ENCODE data around the gene C16orf92. TPM values are rescaled to one million over a fixed set of nuclear protein-coding genes. Genes with fewer than 3 reads are reported as not detected.

Gene C16orf92
- total RNA-seq, 2 experiments from 2014 or later, result not detected

- peaks cover 43% of the 10 kb centered on the region for H3K4me1 Mint-ChIP-seq (ENCODE audit: low read depth)
- H3K36me3 Mint-ChIP-seq (ENCODE audit: low read depth), result peaks cover 80% of the 10 kb centered on the region
- ATAC-seq (ENCODE audit: poor library complexity) (no peak), DNase-seq (no peak)
- intact Hi-C loops (cut with DNase I, micrococcal nuclease), result loop anchor here (5.0 to 10.0 kb wide), 5 partner anchors 46 to 566 kb away; partner anchors contain the start of genes GDPD3 (in 1 of the 2), MAZ (in 1 of the 2) and ZNF771 (in 1 of the 2)
- no peak for TF ChIP-seq CTCF (IDR thresholded peaks at IDR 0.05)
- H3K4me3 Mint-ChIP-seq, result peak overlapping the region; percentile 92
- ChIA-PET CTCF (interaction anchor here (1.1 to 5.0 kb wide), 3 partner anchors 13 to 117 kb away, joined by 3 to 26 read pairs (median 4); partner anchors contain the start of gene TBX6), POLR2A (interaction anchor here (5.3 to 7.2 kb wide), 2 partner anchors 8 to 23 kb away, joined by 73 to 118 read pairs; partner anchors contain the start of genes PPP4C and TBX6)
- H3K27ac ChIP-seq (ENCODE audit: low read depth in 1 of 2, low read length in 2 of 2), result peak overlapping the region in 1 of 2 donors; percentile 36
- no peaks in the 10 kb centered on the region for H3K27me3 Mint-ChIP-seq
- peaks cover 0 to 4% of the 10 kb centered on the region in 2 experiments for H3K9me3 ChIP-seq (ENCODE audit: control insufficient read depth in 1 of 2, insufficient read depth in 1 of 2, low read length in 2 of 2)
- H3K36me3 ChIP-seq (ENCODE audit: insufficient read depth, low read length), result peaks cover 59% of the 10 kb centered on the region
- no peak overlapping the region for H3K4me3 ChIP-seq (ENCODE audit: low read length)
- H3K9me3 Mint-ChIP-seq, result no peaks in the 10 kb centered on the region
- H3K27ac Mint-ChIP-seq, result peak overlapping the region; percentile 89
- H3K27me3 ChIP-seq (ENCODE audit: control insufficient read depth in 1 of 2, insufficient read depth in 2 of 2, low read length in 2 of 2), result no peaks in the 10 kb centered on the region
- H3K4me1 ChIP-seq (ENCODE audit: insufficient read depth, low read length), result peaks cover 62% of the 10 kb centered on the region
These were observed 45.3 kb downstream of the C16orf92 start for GRCh38 chr16:30068333-30068732.

GRCh38 chr16:30068750-30069610 is 46.0 kb downstream of the C16orf92 start:
- peak; percentile 16 for ATAC-seq (ENCODE audit: poor library complexity)
- peak overlapping the region in 1 of 2 donors; percentile 36 for H3K27ac ChIP-seq (ENCODE audit: low read depth in 1 of 2, low read length in 2 of 2)
- peak overlapping the region; percentile 92 for H3K4me3 Mint-ChIP-seq
- no peaks in the 10 kb centered on the region for H3K27me3 Mint-ChIP-seq
- H3K9me3 Mint-ChIP-seq, result no peaks in the 10 kb centered on the region
- ChIA-PET CTCF (interaction anchor here (1.1 to 5.0 kb wide), 3 partner anchors 13 to 116 kb away, joined by 3 to 26 read pairs (median 4); partner anchors contain the start of gene TBX6), POLR2A (interaction anchor here (5.3 to 7.2 kb wide), 2 partner anchors 7 to 23 kb away, joined by 73 to 118 read pairs; partner anchors contain the start of genes PPP4C and TBX6)
- H3K4me1 Mint-ChIP-seq (ENCODE audit: low read depth), result peaks cover 37% of the 10 kb centered on the region
- peak overlapping the region; percentile 89 for H3K27ac Mint-ChIP-seq
- H3K36me3 Mint-ChIP-seq (ENCODE audit: low read depth), result peaks cover 78% of the 10 kb centered on the region
- no peaks in the 10 kb centered on the region for H3K27me3 ChIP-seq (ENCODE audit: control insufficient read depth in 1 of 2, insufficient read depth in 2 of 2, low read length in 2 of 2)
- H3K4me1 ChIP-seq (ENCODE audit: insufficient read depth, low read length), result peaks cover 55% of the 10 kb centered on the region
- peaks cover 59% of the 10 kb centered on the region for H3K36me3 ChIP-seq (ENCODE audit: insufficient read depth, low read length)
- H3K4me3 ChIP-seq (ENCODE audit: low read length), result no peak overlapping the region
- H3K9me3 ChIP-seq (ENCODE audit: control insufficient read depth in 1 of 2, insufficient read depth in 1 of 2, low read length in 2 of 2), result peaks cover 0 to 4% of the 10 kb centered on the region in 2 experiments
- peak; percentile 37 for TF ChIP-seq CTCF (IDR thresholded peaks at IDR 0.05)
- peak in 13 of 14 experiments; percentile 38 to 82 (median 60) for DNase-seq
- intact Hi-C loops (cut with DNase I, micrococcal nuclease), result loop anchor here (5.0 to 10.0 kb wide), 5 partner anchors 46 to 566 kb away; partner anchors contain the start of genes GDPD3 (in 1 of the 2), MAZ (in 1 of the 2) and ZNF771 (in 1 of the 2)

GRCh38 chr16:30069611-30070462 is 46.8 kb downstream of the C16orf92 start:
- TF ChIP-seq CTCF (IDR thresholded peaks at IDR 0.05), result no peak
- Mint-ChIP-seq H3K27ac (peak overlapping the region; percentile 61), H3K36me3 (ENCODE audit: low read depth) (peaks cover 75% of the 10 kb centered on the region), H3K4me3 (peak overlapping the region; percentile 70), H3K27me3 (no peaks in the 10 kb centered on the region), H3K4me1 (ENCODE audit: low read depth) (peaks cover 37% of the 10 kb centered on the region), H3K9me3 (no peaks in the 10 kb centered on the region)
- Histone ChIP-seq H3K27ac (ENCODE audit: low read depth in 1 of 2, low read length in 2 of 2) (peak overlapping the region in 1 of 2 donors; percentile 13), H3K4me1 (ENCODE audit: insufficient read depth, low read length) (peaks cover 50% of the 10 kb centered on the region), H3K27me3 (ENCODE audit: control insufficient read depth in 1 of 2, insufficient read depth in 2 of 2, low read length in 2 of 2) (no peaks in the 10 kb centered on the region), H3K36me3 (ENCODE audit: insufficient read depth, low read length) (peaks cover 59% of the 10 kb centered on the region), H3K9me3 (ENCODE audit: control insufficient read depth in 1 of 2, insufficient read depth in 1 of 2, low read length in 2 of 2) (peaks cover 0 to 4% of the 10 kb centered on the region in 2 experiments), H3K4me3 (ENCODE audit: low read length) (no peak overlapping the region)
- ChIA-PET CTCF (no interaction called here), POLR2A (interaction anchor here (1.0 to 7.2 kb wide), 2 partner anchors 22 kb away, joined by 3 to 118 read pairs; partner anchors contain the start of gene TBX6)
- intact Hi-C loops (cut with DNase I, micrococcal nuclease), result loop anchor here (5.0 to 10.0 kb wide), 6 partner anchors 45 to 565 kb away; partner anchors contain the start of genes GDPD3 (in 1 of the 2), MAZ (in 1 of the 2) and ZNF771 (in 1 of the 2)
- no peak for ATAC-seq (ENCODE audit: poor library complexity)
- no peak for DNase-seq
